HG03135 (cell line): ENCODE data around the gene TMEM63C.

Experiments
- ATAC-seq: cut with Tn5 transposase; IDR thresholded peaks from one replicate; pipeline ENCODE4 v1.9.1; 2021; ENCODE audit warnings: mild to moderate bottlenecking, moderate library complexity; ENCODE audit not compliant: unreplicated experiment

Gene TMEM63C

GRCh38 chr14:77219591-77219990 is 38.0 kb downstream of the TMEM63C start:
- ATAC-seq, result no peak

- ATAC-seq, result no peak
Measured at GRCh38 chr14:77220246-77221017, 38.8 kb downstream of the TMEM63C start.

- no peak for ATAC-seq
Measured at GRCh38 chr14:77221241-77221871, 39.8 kb downstream of the TMEM63C start.

DNA sequence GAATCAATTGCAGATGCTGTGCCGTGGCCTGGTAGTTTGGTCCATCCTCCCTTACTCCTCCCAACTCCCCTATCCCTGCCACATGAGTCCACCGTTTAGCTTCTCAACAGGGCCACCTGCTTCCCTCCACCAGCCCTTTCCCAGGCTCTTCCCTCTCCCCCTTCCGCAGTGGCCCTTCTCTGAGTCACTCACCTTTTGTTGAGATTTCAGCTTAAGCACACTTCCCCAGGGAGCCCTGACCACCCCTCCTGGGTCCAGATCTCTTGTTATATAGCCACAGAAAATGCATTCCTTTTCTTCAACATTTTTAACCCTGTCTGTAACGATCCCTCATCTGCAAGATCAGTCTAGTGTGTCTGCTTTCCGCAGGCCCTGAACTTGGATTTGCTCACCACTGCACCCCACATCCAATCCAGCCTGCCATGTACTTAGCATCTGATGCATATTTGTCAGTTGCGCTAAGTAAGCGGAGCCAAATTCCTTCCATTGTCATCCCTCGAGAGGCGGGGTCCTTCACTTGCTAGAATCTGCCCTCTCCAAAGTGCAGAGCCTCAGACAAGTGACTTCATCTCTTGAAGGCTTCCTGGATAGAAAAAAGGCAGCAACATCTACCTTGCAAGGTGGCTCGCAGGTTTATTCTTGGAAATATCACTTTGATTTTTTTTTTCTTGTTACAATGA is 41.1 kb downstream of the TMEM63C start:
- no peak for ATAC-seq

DNA sequence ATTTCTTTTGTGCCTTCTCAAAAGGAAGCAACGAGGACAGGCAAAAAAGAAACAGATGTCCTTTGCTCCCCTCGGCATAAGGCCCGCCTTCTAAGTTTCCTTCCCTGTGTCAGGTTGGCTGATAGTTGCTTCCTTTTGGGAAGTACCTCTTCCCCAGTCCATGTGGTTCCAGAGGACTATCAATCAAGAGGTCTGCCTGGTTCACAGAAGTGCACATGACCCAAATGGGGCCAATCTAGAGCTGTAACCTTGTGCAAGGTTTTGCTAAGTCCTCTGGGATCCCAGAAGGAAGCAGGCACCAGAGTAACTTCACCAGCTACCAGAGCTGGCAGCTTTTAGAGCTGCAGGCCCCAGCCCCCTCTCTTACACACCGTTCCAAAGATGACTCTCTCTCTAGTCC is 42.6 kb downstream of the TMEM63C start:
- ATAC-seq, result no peak

DNA sequence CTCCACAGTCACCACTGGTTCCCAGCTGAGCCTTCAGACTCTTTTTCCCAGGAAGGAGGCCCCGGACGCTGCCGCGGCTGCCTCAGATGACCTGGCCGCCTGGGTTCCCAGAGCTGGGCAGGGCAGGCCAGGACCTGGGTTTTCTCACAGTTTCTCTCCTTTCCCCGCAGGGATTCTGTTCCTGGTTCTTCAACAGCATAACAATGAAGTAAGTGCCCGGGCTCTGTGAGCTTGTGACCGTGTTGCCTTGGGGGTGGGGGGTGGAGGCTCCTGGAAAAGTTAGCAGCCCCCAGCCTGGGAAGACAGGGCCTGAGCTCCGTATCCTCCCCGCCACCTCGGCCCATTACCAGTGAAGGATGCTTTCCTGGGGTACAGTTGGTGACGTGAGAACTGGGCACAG is 43.7 kb downstream of the TMEM63C start:
- ATAC-seq, result no peak

DNA sequence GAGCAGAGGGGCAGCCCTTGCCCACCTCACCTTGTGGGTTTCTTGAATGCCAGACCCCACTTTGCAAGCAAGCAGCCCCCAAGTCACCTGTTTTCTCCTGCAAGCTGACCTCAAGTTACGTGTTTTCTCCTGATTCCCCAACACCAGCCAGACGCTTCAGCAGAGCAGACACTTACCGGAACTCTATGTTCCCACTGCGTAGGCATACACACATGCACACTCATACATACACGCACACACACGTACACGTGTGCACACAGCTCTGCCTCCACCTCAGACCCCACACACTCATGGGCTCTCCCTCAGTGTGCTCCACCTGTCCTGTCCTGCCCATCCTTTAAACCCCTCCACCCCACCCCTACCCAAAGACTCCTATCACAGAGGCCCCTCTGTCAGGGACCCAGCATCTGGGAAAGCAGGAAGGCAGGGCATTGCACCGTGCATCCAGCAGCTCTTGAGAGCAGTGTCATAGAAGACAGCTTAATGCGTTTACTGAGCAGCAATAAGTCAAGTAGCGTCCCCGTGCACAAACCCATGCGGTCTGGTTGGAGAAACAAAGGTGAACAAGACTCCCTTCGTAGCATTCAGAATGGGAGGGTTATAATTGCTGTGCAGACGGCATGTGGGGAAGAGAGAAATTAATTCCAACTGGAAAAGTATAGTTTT is 44.4 kb downstream of the TMEM63C start:
- no peak for ATAC-seq

GRCh38 chr14:77228056-77228455 is 46.5 kb downstream of the TMEM63C start:
- no peak for ATAC-seq

DNA sequence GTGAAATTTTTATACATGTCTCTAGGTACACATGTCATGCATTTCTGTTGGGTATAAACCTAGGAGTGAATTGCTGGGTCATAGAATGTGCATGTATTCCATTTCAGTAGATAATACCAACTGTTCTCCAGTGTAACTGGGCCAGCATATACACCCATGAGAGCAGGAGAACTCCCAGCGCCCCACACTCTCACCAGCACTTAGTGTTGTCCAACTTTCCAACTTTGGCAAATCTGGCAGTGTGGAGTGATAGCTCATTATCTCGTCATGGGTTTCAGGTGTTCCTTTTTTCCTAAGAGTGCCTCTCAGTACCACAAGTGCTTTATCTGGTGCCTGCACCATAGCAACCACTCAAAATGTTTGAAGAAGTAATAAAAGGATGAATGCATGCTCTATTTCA is 49.3 kb downstream of the TMEM63C start:
- ATAC-seq, result no peak

- ATAC-seq, result no peak
Measured at GRCh38 chr14:77231721-77232120, 50.1 kb downstream of the TMEM63C start.

- ATAC-seq, result no peak
Measured at GRCh38 chr14:77236814-77237213, 55.2 kb downstream of the TMEM63C start.

DNA sequence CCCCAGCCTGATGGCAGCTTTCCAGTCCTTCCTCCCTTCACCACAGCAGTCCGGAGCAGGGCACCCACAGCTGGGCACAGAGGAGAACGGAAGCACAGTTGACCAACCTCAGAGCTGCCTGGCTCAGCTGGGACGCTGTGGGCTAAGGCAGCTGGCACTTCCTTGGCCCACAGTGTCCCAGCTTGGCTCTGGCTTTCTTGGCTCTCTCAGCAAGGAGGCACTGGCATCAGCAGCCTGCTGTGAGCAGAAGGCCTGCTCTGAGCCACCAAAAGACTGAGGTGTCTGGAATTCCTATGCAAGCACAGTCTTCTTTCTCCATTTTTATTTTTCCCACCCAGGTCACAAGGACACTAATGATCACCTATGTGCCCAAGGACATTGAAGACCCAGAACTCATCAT is 56.8 kb downstream of the TMEM63C start:
- ATAC-seq, result no peak

DNA sequence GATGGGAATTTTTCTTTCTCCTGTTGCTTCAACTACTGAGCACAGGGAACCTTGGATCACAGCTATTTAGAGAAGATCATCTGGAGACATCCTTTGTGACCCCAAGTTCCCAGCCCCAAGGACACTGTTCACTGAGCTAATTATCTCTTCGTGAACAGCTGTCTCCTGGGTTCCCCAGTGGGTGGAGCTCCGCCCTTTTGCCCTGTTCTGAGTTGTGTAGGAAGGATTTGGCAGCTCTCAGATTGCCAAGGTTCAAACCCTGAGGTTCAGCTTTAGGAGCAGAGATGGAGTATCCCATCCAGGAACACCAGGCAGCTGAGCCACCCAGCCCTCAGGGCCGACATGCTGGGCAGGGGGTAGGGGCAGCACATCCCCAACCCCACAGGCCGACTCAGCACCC is 57.4 kb downstream of the TMEM63C start:
- ATAC-seq, result no peak

DNA sequence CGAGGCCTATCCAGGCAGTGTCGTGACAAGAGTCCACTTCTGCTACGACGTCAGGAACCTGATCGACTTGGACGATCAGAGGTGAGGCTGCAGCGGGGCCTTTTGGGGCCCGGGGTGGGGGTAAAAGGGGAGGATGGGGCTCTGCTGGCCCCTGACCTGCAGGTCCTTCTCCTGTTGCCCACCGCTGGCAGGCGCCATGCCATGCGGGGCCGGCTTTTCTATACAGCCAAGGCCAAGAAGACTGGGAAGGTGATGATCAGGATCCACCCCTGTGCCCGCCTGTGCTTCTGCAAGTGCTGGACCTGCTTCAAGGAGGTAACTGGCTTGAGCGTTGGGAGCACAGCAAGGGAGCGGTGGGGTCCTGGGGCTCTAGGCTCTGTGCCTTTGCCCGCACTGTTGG is 57.8 kb downstream of the TMEM63C start:
- ATAC-seq, result no peak

- no peak for ATAC-seq
Measured at GRCh38 chr14:77240336-77240915, 58.8 kb downstream of the TMEM63C start.

DNA sequence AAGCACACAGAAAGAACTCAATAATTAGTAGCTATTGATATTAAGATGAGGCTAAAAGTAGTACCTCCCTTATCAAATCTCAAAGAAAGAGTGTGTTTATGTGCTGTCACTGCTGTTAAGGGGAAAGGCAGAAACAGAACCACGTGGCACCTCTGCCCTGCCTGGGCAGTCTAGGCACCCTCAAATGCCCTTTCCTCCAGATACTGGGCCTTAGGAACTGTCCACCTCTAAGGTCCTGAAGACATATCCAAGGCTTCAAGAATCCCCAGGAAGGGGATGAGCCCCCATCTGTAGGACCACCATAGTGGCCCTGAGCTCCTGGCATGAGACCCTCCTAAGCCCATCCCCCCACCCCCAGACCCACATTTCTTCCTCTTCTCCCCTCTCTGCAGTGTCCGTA is 60.4 kb downstream of the TMEM63C start:
- ATAC-seq, result no peak

DNA sequence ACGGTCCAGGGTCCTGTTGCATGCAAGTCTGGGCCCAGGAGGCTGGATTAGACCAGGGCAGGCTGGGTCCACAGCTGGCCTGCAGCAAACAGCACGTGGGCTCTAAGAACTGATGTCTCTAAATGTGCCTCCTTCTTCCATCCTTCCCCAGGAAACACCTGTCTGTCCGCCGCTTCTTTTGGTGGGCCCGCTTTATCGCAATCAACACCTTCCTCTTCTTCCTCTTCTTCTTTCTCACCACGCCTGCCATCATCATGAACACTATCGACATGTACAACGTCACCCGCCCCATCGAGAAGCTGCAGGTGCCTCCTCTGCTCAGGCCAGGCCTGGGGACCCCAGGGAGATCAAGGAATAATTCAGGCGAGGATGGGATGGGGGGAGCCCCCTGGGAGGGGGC is 61.2 kb downstream of the TMEM63C start:
- no peak for ATAC-seq

DNA sequence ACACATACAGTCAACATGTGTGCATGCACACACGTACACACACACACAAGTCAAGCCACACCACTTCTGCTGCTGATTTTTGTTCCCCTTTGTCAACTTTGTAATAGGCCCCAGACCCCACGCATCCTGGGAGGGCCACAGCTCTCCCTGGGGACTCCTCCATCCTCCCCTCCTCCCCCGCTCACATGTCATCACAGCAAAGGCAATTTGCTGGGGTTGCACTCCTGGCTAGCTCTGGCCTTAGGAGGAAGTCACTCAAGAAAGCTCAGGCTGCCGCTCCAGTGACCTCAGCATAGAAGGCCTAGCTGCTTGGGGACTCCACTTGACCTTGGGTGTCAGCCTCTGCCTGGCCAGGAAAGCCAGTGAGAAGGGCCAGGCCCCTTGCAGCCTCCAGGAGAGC is 62.3 kb downstream of the TMEM63C start:
- no peak for ATAC-seq

- no peak for ATAC-seq
Measured at GRCh38 chr14:77245820-77246219, 64.2 kb downstream of the TMEM63C start.

DNA sequence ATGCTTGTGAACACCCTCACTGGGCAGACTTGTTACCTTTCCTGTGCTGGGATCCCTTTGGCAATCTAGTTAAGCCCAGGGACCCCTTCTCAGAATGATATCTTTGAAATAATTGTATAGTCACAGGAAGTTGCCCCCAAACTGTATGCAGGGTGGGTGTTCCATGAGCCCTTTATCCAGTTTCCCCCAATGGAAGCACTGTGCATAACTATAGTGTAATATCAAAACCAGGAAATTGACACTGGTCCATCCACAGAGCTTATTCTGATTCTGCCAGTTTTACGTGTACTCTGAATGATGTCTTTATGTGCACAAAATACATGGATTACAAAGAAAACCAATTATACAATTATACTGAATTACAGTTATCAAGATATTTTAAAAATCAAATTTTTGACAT is 65.2 kb downstream of the TMEM63C start:
- no peak for ATAC-seq

- no peak for ATAC-seq
Measured at GRCh38 chr14:77248666-77249065, 67.1 kb downstream of the TMEM63C start.
